B cell (primary cell): Measurements from ENCODE around the gene BOD1L2. TPM values are rescaled to one million over a fixed set of nuclear protein-coding genes. Genes with fewer than 3 reads are reported as not detected.

Experiments used
- ATAC-seq: fragments of 200-7000 bp; cut with Tn5 transposase; one replicate; pipeline ENCODE4 v1.10.0; 2021; ENCODE audit warnings: low read depth, mild to moderate bottlenecking, moderate number of reproducible peaks, moderate library complexity
- CTCF ChIA-PET: fragments of 350-600 bp; sonication (Branson Sonifier 250); formaldehyde crosslinking; loops from one replicate; lab custom pipeline; 2021; ENCODE audit warnings: antibody characterized with exemption, inconsistent platforms; lab: Charles Lee
- POLR2A ChIA-PET: fragments of 350-600 bp; sonication (Branson Sonifier 250); formaldehyde crosslinking; loops from one replicate; lab custom pipeline; 2021; ENCODE audit warnings: antibody characterized with exemption; lab: Charles Lee
- DNase-seq: peaks from one replicate; pipeline ENCODE4 v3.0.0; 2013
- H2AFZ ChIP-seq: 2 replicates; pipeline ENCODE4 v1.6.1; 2012; ENCODE audit warnings: mild to moderate bottlenecking, low read depth, low read length; ENCODE audit not compliant: insufficient read depth, poor library complexity, severe bottlenecking
- H3K27ac ChIP-seq, 2 donors: 1 replicate in 1 of 2; 2 replicates in 1 of 2; pipeline ENCODE4 v1.5.1; 2012 to 2013; ENCODE audit warnings: low read length in 2 of 2, mild to moderate bottlenecking in 2 of 2, moderate library complexity in 1 of 2
- H3K27me3 ChIP-seq, 4 experiments: fragments of 200-600 bp in 1 of 4; sonication (generic) in 1 of 4; replicated peaks in 1 of 4; 1 replicate in 2 of 4; 2 replicates in 2 of 4; pipeline versions ENCODE4 v1.6.1 to v1.7.0; 2013 to 2016; ENCODE audit warnings: low read length in 3 of 4, mild to moderate bottlenecking in 2 of 4, mixed read lengths in 1 of 4, moderate library complexity in 1 of 4; ENCODE audit not compliant: insufficient read depth in 4 of 4, control insufficient read depth in 3 of 4; ENCODE audit errors: control extremely low read depth in 1 of 4
- H3K36me3 ChIP-seq, 2 experiments: replicated peaks in 1 of 2; 1 replicate in 1 of 2; 2 replicates in 1 of 2; pipeline versions ENCODE4 v1.6.1 to v1.7.1; 2013; ENCODE audit warnings: low read length in 1 of 2; ENCODE audit not compliant: insufficient read depth in 2 of 2, control insufficient read depth in 1 of 2; ENCODE audit errors: control extremely low read depth in 1 of 2, extremely low read depth in 1 of 2
- H3K4me1 ChIP-seq, 2 donors: fragments of 200-600 bp in 1 of 2; sonication (generic) in 1 of 2; 1 replicate in 1 of 2; 2 replicates in 1 of 2; pipeline versions ENCODE4 v1.5.1 to v1.6.1; 2013 to 2017; ENCODE audit warnings: low read length in 2 of 2; ENCODE audit not compliant: control insufficient read depth in 2 of 2, insufficient read depth in 2 of 2
- H3K4me2 ChIP-seq: replicated peaks from 2 replicates; pipeline ENCODE3; 2012; ENCODE audit warnings: mild to moderate bottlenecking, low read depth, low read length; ENCODE audit not compliant: poor library complexity, severe bottlenecking
- H3K4me3 ChIP-seq, 5 experiments: fragments of 200-600 bp in 1 of 5; sonication (generic) in 1 of 5; 1 replicate in 3 of 5; 2 replicates in 2 of 5; pipeline versions ENCODE4 v1.5.1 to v1.7.0; 2011 to 2016; ENCODE audit warnings: low read length in 4 of 5, mild to moderate bottlenecking in 4 of 5, low read depth in 2 of 5, control low read depth in 1 of 5, moderate library complexity in 1 of 5; ENCODE audit not compliant: insufficient read depth in 1 of 5; ENCODE audit errors: control extremely low read depth in 1 of 5, extremely low read depth in 1 of 5
- H3K79me2 ChIP-seq: fragments of 200-600 bp; sonication (generic); one replicate; pipeline ENCODE4 v1.6.0; 2016; ENCODE audit warnings: low read length; ENCODE audit not compliant: control insufficient read depth, insufficient read depth
- H3K9ac ChIP-seq: fragments of 200-600 bp; sonication (generic); 2 replicates; pipeline ENCODE4 v1.6.1; 2017; ENCODE audit warnings: mild to moderate bottlenecking, low read length, moderate library complexity
- H3K9me3 ChIP-seq, 3 donors: one replicate each; pipeline versions ENCODE4 v1.6.1 to v1.7.1; 2013; ENCODE audit warnings: low read length in 2 of 3; ENCODE audit not compliant: control insufficient read depth in 2 of 3, insufficient read depth in 1 of 3; ENCODE audit errors: control extremely low read depth in 1 of 3
- H4K20me1 ChIP-seq: 2 replicates; pipeline ENCODE4 v1.6.0; 2012; ENCODE audit warnings: mild to moderate bottlenecking, low read length; ENCODE audit not compliant: insufficient read depth, control insufficient read depth, poor library complexity, severe bottlenecking
- H3K27ac Mint-ChIP-seq: one replicate; pipeline ENCODE4 v1.8.0; 2021; ENCODE audit warnings: mixed read lengths
- H3K27me3 Mint-ChIP-seq: one replicate; pipeline ENCODE4 v1.8.0; 2021; ENCODE audit warnings: mixed read lengths
- H3K4me1 Mint-ChIP-seq: one replicate; pipeline ENCODE4 v1.8.0; 2021; ENCODE audit warnings: mixed read lengths
- H3K4me3 Mint-ChIP-seq: one replicate; pipeline ENCODE4 v1.8.0; 2021; ENCODE audit warnings: mixed read lengths
- H3K9me3 Mint-ChIP-seq: one replicate; pipeline ENCODE4 v1.8.0; 2022; ENCODE audit warnings: mixed read lengths; ENCODE audit not compliant: insufficient read depth
- CTCF ChIP-seq: fragments of 200-600 bp; IDR thresholded peaks from one replicate; pipeline ENCODE4 v1.8.0; 2022; ENCODE audit warnings: antibody characterized with exemption, mild to moderate bottlenecking
- EZH2 ChIP-seq: IDR thresholded peaks from 2 replicates; pipeline ENCODE4 v1.6.1; 2012; ENCODE audit warnings: borderline replicate concordance, low read depth, mild to moderate bottlenecking, moderate library complexity, low read length; ENCODE audit not compliant: insufficient read depth, poor library complexity, severe bottlenecking
- WGBS: methylation state at CpG from one replicate; pipeline ENCODE4 v1.1.5; 2013; ENCODE audit warnings: missing lambda C conversion rate; ENCODE audit not compliant: insufficient coverage; 5-methylcytosine and 5-hydroxymethylcytosine counted together
- intact Hi-C: fragments of 100-400 bp; cut with micrococcal nuclease; formaldehyde crosslinking; loops from one replicate; pipeline ENCODE4 v1.10.0; 2022
- polyA plus RNA-seq: library from polyadenylated mRNA; depleted of rRNA; stranded (reverse); fragments of >200 nt; gene quantifications from 2 replicates; pipeline ENCODE4 v1.2.3, GENCODE V29; 2012
- total RNA-seq, 2 donors: library from RNA; stranded (reverse); fragments of 120-200 nt in 1 of 2; gene quantifications; 1 replicate in 1 of 2; 2 replicates in 1 of 2; pipeline versions ENCODE4 v1.2.3 to v1.2.4, GENCODE V29; 2013 to 2022

Gene BOD1L2
- total and polyA plus RNA-seq, 2 donors (not counting 1 experiment from before 2014, with no cell fraction given) = not detected

- no peak for TF ChIP-seq EZH2
- H3K36me3 ChIP-seq = no peaks in the 10 kb centered on the region
- no peak overlapping the region for H3K27ac ChIP-seq
- no peak overlapping the region for H3K9ac ChIP-seq
- H3K9me3 ChIP-seq = peaks cover 0 to 9% (median 1%) of the 10 kb centered on the region in 3 donors
- ChIA-PET POLR2A (no interaction called here), CTCF (no interaction called here)
- Mint-ChIP-seq H3K9me3 (no peaks in the 10 kb centered on the region), H3K4me3 (no peak overlapping the region), H3K27me3 (peaks cover 73% of the 10 kb centered on the region), H3K4me1 (peaks cover 10% of the 10 kb centered on the region), H3K27ac (no peak overlapping the region)
- H3K4me2 ChIP-seq = no peak overlapping the region
- H2AFZ ChIP-seq = no peak overlapping the region
- no peaks in the 10 kb centered on the region for H4K20me1 ChIP-seq
- H3K4me3 ChIP-seq = no peak overlapping the region
- intact Hi-C loops = no loop called here
- peaks cover 3% of the 10 kb centered on the region in 2 donors for H3K4me1 ChIP-seq
- no peaks in the 10 kb centered on the region for H3K79me2 ChIP-seq
- 34% methylated on average over 7 of the region's 7 CpGs for WGBS
- no peak for ATAC-seq
- no peak for DNase-seq
- peaks cover 0 to 31% (median 15%) of the 10 kb centered on the region in 4 experiments for H3K27me3 ChIP-seq
Observed at GRCh38 chr18:57150828-57151227, 3.9 kb downstream of the BOD1L2 start.

- Mint-ChIP-seq H3K4me1 (peaks cover 10% of the 10 kb centered on the region), H3K27me3 (peaks cover 56% of the 10 kb centered on the region), H3K9me3 (no peaks in the 10 kb centered on the region), H3K27ac (no peak overlapping the region), H3K4me3 (no peak overlapping the region)
- peaks cover 3% of the 10 kb centered on the region in 2 donors for H3K4me1 ChIP-seq
- H3K4me3 ChIP-seq = no peak overlapping the region
- 79% methylated on average over 10 of the region's 13 CpGs for WGBS
- POLR2A ChIA-PET = no interaction called here
- H3K79me2 ChIP-seq = no peaks in the 10 kb centered on the region
- DNase-seq (no peak), ATAC-seq (no peak)
- TF ChIP-seq CTCF (no peak), EZH2 (no peak)
- H3K4me2 ChIP-seq = no peak overlapping the region
- H4K20me1 ChIP-seq = no peaks in the 10 kb centered on the region
- H3K27ac ChIP-seq = no peak overlapping the region
- peaks cover 0 to 30% (median 13%) of the 10 kb centered on the region in 4 experiments for H3K27me3 ChIP-seq
- intact Hi-C loops = no loop called here
- no peak overlapping the region for H2AFZ ChIP-seq
- no peaks in the 10 kb centered on the region for H3K36me3 ChIP-seq
- CTCF ChIA-PET = interaction anchor here (0.7 kb wide), 1 partner anchor 21 kb away, joined by 3 read pairs; no protein-coding TSS in a partner anchor
- peaks cover 0 to 14% (median 0%) of the 10 kb centered on the region in 3 donors for H3K9me3 ChIP-seq
- H3K9ac ChIP-seq = no peak overlapping the region
Observed at GRCh38 chr18:57154191-57154830, 7.4 kb downstream of the BOD1L2 start.
